HepG2 (cell line): ENCODE measurements around the gene C1orf116. TPM values are rescaled to one million over a fixed set of nuclear protein-coding genes. Genes with fewer than 3 reads are reported as not detected.

ENCODE experiments used
- ATAC-seq: fragments of 200-7000 bp; cut with Tn5 transposase; 3 replicates; pipeline ENCODE4 v1.9.1; 2020; ENCODE audit warnings: mild to moderate bottlenecking, moderate library complexity
- BruUV-seq: library from RNA; stranded (reverse); fragments of 400-500 nt; replicated peaks from 2 replicates; lab custom pipeline; 2021; lab: Mats Ljungman, UMichigan
- CTCF ChIA-PET: fragments of 300-600 bp; formaldehyde crosslinking; extraction: SDS; loops from one replicate; lab custom pipeline; 2021; ENCODE audit warnings: low total read pairs, inconsistent platforms, low intra/inter-chr PET ratio; lab: Yijun Ruan, JAX
- POLR2A ChIA-PET: fragments of 350-600 bp; sonication (Branson Sonifier 250); formaldehyde crosslinking; loops from one replicate; lab custom pipeline; 2020; ENCODE audit warnings: antibody characterized with exemption, inconsistent platforms; lab: Yijun Ruan, JAX
- DNase-seq: peaks from one replicate; pipeline ENCODE4 v3.0.0-alpha.2; 2015; ENCODE audit warnings: low spot score
- FAIRE-seq: peaks from 3 replicates; lab custom pipeline; 2011; peaks lifted over from hg19 to GRCh38; lab: Jason Lieb, UNC
- H2AFZ ChIP-seq: one replicate; pipeline ENCODE4 v1.6.1; 2011; ENCODE audit warnings: low read length, inconsistent platforms
- H3K27ac ChIP-seq: fragments of 300-600 bp; 3 replicates; pipeline ENCODE4 v1.8.0; 2011; ENCODE audit warnings: mixed run types, mild to moderate bottlenecking, mixed read lengths, low read length, inconsistent platforms; ENCODE audit not compliant: insufficient read depth; ENCODE audit errors: extremely low read length
- H3K27me3 ChIP-seq, 2 experiments: fragments of 200-600 bp in 1 of 2; 2 replicates in 1 of 2; 3 replicates in 1 of 2; pipeline versions ENCODE4 v1.6.0 to v1.8.0; 2011; ENCODE audit warnings: low read length in 2 of 2, mild to moderate bottlenecking in 2 of 2, moderate library complexity in 2 of 2, inconsistent platforms in 1 of 2; ENCODE audit not compliant: insufficient read depth in 2 of 2, control insufficient read depth in 1 of 2
- H3K36me3 ChIP-seq, 2 experiments: fragments of 200-600 bp in 1 of 2; replicated peaks in 1 of 2; 2 replicates in 1 of 2; 3 replicates in 1 of 2; pipeline versions ENCODE4 v1.5.1 to v1.8.0; 2011; ENCODE audit warnings: low read length in 2 of 2, inconsistent platforms in 1 of 2; ENCODE audit not compliant: insufficient read depth in 2 of 2, control insufficient read depth in 1 of 2
- H3K4me1 ChIP-seq: 2 replicates; pipeline ENCODE4 v1.5.1; 2012; ENCODE audit warnings: low read length, inconsistent platforms; ENCODE audit not compliant: insufficient read depth
- H3K4me2 ChIP-seq: 2 replicates; pipeline ENCODE4 v1.6.0; 2011; ENCODE audit warnings: low read depth, low read length, inconsistent platforms
- H3K4me3 ChIP-seq, 3 experiments: fragments of 200-600 bp in 1 of 3; sonication (generic), shearing (Covaris generic) in 1 of 3; replicated peaks in 1 of 3; 2 replicates each; pipeline ENCODE4 v1.5.1; 2011 to 2016; ENCODE audit warnings: low read length in 3 of 3, inconsistent platforms in 2 of 3, low read depth in 2 of 3, mild to moderate bottlenecking in 2 of 3, control low read depth in 1 of 3, mixed read lengths in 1 of 3; ENCODE audit not compliant: insufficient read depth in 1 of 3
- H3K79me2 ChIP-seq: one replicate; pipeline ENCODE4 v1.6.1; 2011; ENCODE audit warnings: low read length, inconsistent platforms; ENCODE audit not compliant: insufficient read depth
- H3K9ac ChIP-seq: 2 replicates; pipeline ENCODE4 v1.6.0; 2011; ENCODE audit warnings: mild to moderate bottlenecking, low read depth, low read length, inconsistent platforms; ENCODE audit not compliant: insufficient read depth
- H3K9me3 ChIP-seq: 2 replicates; pipeline ENCODE4 v1.5.1; 2012; ENCODE audit warnings: mild to moderate bottlenecking, low read length
- H4K20me1 ChIP-seq: 2 replicates; pipeline ENCODE4 v1.6.0; 2011; ENCODE audit warnings: inconsistent platforms, mild to moderate bottlenecking, low read length, moderate library complexity; ENCODE audit not compliant: insufficient read depth
- CCDC6 ChIP-seq: sonication (generic); formaldehyde crosslinking; IDR thresholded peaks from 2 replicates; pipeline ENCODE4 v1.8.1; 2022; ENCODE audit warnings: mild to moderate bottlenecking, missing genetic modification reagents, moderate library complexity
- SIX1 ChIP-seq: sonication (generic); formaldehyde crosslinking; IDR thresholded peaks from 2 replicates; pipeline ENCODE4 v1.4.0; 2020; ENCODE audit warnings: missing genetic modification reagents, borderline replicate concordance
- TBP ChIP-seq: sonication (generic); formaldehyde crosslinking; IDR thresholded peaks from 2 replicates; pipeline ENCODE4 v1.5.0; 2020; ENCODE audit warnings: missing genetic modification reagents
- WGBS: methylation state at CpG from one replicate; pipeline ENCODE4 v1.1.6; 2017; ENCODE audit warnings: low lambda C conversion rate; 5-methylcytosine and 5-hydroxymethylcytosine counted together
- in situ Hi-C: cut with HindIII; loops from 2 replicates; pipeline ENCODE4 v1.10.0; 2017; ENCODE audit warnings: low pct_unique_long_range_greater_than_20kb; ENCODE audit not compliant: extremely low pct_ligation_motif_present
- intact Hi-C: fragments of 100-400 bp; cut with micrococcal nuclease; formaldehyde crosslinking; loops from one replicate; pipeline ENCODE4 v1.10.0; 2022; ENCODE audit not compliant: unreplicated experiment
- polyA plus RNA-seq, 8 experiments: library from polyadenylated mRNA; depleted of rRNA in 3 of 8; stranded (reverse) in 7 of 8; unstranded in 1 of 8; fragments of >200 nt; fragmentation: Illumina TruSeq in 4 of 8; extraction: Trizol in 4 of 8; gene quantifications; 2 replicates each; pipeline versions ENCODE4 v1.2.1 to v1.2.3, GENCODE V29; 2011 to 2016; ENCODE audit warnings: low read depth in 4 of 8, missing spikeins in 1 of 8, mixed read lengths in 1 of 8; ENCODE audit not compliant: insufficient read depth in 1 of 8
- total RNA-seq, 5 experiments: library from RNA; depleted of rRNA; stranded (reverse); fragments of >200 nt; fragmentation: Illumina TruSeq; extraction: Trizol; gene quantifications; 2 replicates each; pipeline ENCODE4 v1.2.3, GENCODE V29; 2016; ENCODE audit warnings: low read depth in 1 of 5
- TF ChIP-seq, protein P1 (sequence below): sonication (generic); formaldehyde crosslinking; IDR thresholded peaks from 2 replicates; pipeline ENCODE4 v1.4.0; 2020; ENCODE audit warnings: missing genetic modification reagents, borderline replicate concordance
- TF ChIP-seq, protein P2 (sequence below), 2 experiments: sonication (generic) in 1 of 2; formaldehyde crosslinking in 1 of 2; IDR thresholded peaks; 2 replicates each; pipeline versions ENCODE4 v1.4.0 to v1.6.1; 2018 to 2020; ENCODE audit warnings: missing genetic modification reagents in 2 of 2, borderline replicate concordance in 1 of 2, low read depth in 1 of 2, mild to moderate bottlenecking in 1 of 2, missing biosample characterization in 1 of 2
- TF ChIP-seq, protein P3 (sequence below): sonication (generic); formaldehyde crosslinking; IDR thresholded peaks from 2 replicates; pipeline ENCODE4 v1.4.0; 2020; ENCODE audit warnings: missing genetic modification reagents

C1orf116 gene
- total and polyA plus RNA-seq, 2 of the 13 experiments (the other 11 are each of a cell fraction or from before 2014, with no cell fraction given): 0.51 to 0.95 TPM

DNA sequence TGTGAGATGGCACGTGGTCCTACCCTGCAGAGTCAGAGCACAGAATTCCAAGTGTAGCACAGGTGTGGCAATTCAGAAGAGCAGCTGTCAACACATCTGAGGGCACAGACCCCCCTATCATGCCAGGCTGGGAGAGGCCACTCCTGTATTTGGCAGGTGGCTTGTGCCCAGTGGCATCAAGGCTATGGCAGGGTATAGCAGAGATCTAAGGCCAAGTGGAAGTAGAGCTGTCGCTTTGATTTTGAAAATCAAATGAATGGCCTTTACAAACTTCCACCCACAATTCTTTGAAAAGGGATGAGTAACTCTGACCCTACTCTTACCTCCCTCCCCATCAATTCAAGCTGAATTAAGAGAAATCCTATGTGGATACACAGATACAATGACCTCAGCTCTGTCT, 13.4 kb downstream of the C1orf116 start:
- no peaks in the 10 kb centered on the region for H3K36me3 ChIP-seq
- no peaks in the 10 kb centered on the region for H3K27me3 ChIP-seq
- H4K20me1 ChIP-seq: no peaks in the 10 kb centered on the region
- H3K27ac ChIP-seq: no peak overlapping the region
- H3K4me3 ChIP-seq: no peak overlapping the region
- FAIRE-seq (no peak), ATAC-seq (no peak), DNase-seq (no peak)
- CTCF ChIA-PET: no interaction called here
- no peaks in the 10 kb centered on the region for H3K79me2 ChIP-seq
- intact Hi-C loops: no loop called here
- TF ChIP-seq, protein P1, sequence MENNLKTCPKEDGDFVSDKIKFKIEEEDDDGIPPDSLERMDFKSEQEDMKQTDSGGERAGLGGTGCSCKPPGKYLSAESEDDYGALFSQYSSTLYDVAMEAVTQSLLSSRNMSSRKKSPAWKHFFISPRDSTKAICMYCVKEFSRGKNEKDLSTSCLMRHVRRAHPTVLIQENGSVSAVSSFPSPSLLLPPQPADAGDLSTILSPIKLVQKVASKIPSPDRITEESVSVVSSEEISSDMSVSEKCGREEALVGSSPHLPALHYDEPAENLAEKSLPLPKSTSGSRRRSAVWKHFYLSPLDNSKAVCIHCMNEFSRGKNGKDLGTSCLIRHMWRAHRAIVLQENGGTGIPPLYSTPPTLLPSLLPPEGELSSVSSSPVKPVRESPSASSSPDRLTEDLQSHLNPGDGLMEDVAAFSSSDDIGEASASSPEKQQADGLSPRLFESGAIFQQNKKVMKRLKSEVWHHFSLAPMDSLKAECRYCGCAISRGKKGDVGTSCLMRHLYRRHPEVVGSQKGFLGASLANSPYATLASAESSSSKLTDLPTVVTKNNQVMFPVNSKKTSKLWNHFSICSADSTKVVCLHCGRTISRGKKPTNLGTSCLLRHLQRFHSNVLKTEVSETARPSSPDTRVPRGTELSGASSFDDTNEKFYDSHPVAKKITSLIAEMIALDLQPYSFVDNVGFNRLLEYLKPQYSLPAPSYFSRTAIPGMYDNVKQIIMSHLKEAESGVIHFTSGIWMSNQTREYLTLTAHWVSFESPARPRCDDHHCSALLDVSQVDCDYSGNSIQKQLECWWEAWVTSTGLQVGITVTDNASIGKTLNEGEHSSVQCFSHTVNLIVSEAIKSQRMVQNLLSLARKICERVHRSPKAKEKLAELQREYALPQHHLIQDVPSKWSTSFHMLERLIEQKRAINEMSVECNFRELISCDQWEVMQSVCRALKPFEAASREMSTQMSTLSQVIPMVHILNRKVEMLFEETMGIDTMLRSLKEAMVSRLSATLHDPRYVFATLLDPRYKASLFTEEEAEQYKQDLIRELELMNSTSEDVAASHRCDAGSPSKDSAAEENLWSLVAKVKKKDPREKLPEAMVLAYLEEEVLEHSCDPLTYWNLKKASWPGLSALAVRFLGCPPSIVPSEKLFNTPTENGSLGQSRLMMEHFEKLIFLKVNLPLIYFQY (CRISPR knock-in tag): no peak
- TF ChIP-seq CCDC6 (CRISPR knock-in tag) (no peak), TBP (CRISPR knock-in tag) (no peak), SIX1 (CRISPR knock-in tag) (no peak)
- TF ChIP-seq, protein P2, sequence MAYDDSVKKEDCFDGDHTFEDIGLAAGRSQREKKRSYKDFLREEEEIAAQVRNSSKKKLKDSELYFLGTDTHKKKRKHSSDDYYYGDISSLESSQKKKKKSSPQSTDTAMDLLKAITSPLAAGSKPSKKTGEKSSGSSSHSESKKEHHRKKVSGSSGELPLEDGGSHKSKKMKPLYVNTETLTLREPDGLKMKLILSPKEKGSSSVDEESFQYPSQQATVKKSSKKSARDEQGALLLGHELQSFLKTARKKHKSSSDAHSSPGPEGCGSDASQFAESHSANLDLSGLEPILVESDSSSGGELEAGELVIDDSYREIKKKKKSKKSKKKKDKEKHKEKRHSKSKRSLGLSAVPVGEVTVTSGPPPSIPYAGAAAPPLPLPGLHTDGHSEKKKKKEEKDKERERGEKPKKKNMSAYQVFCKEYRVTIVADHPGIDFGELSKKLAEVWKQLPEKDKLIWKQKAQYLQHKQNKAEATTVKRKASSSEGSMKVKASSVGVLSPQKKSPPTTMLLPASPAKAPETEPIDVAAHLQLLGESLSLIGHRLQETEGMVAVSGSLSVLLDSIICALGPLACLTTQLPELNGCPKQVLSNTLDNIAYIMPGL (CRISPR knock-in tag; IDR thresholded peaks at IDR 0.05; ENCODE audit: borderline replicate concordance in 1 of 2, low read depth in 1 of 2): no peak
- TF ChIP-seq, protein P3, sequence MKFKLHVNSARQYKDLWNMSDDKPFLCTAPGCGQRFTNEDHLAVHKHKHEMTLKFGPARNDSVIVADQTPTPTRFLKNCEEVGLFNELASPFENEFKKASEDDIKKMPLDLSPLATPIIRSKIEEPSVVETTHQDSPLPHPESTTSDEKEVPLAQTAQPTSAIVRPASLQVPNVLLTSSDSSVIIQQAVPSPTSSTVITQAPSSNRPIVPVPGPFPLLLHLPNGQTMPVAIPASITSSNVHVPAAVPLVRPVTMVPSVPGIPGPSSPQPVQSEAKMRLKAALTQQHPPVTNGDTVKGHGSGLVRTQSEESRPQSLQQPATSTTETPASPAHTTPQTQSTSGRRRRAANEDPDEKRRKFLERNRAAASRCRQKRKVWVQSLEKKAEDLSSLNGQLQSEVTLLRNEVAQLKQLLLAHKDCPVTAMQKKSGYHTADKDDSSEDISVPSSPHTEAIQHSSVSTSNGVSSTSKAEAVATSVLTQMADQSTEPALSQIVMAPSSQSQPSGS (CRISPR knock-in tag): no peak
- H3K9ac ChIP-seq: no peak overlapping the region
- H3K9me3 ChIP-seq: no peaks in the 10 kb centered on the region
- H3K4me1 ChIP-seq: peaks cover 56% of the 10 kb centered on the region
- 64% methylated on average over 2 of the region's 2 CpGs for WGBS
- in situ Hi-C loops: no loop called here
- POLR2A ChIA-PET: interaction anchor here (0.8 kb wide), 1 partner anchor 9 kb away, joined by 3 read pairs; no protein-coding TSS in a partner anchor
- H2AFZ ChIP-seq: no peak overlapping the region
- no peak overlapping the region for H3K4me2 ChIP-seq
- no TSS peak for BruUV-seq
